BLaER1 (cell line): ENCODE results near the gene ADAMTS6.

Source experiments
- H3K27ac ChIP-seq: shearing (Covaris generic); formaldehyde crosslinking; 2 replicates; pipeline ENCODE4 v1.8.1; 2022
- H3K27me3 ChIP-seq: shearing (Covaris generic); formaldehyde crosslinking; 2 replicates; pipeline ENCODE4 v1.8.1; 2022
- H3K36me3 ChIP-seq: shearing (Covaris generic); formaldehyde crosslinking; 2 replicates; pipeline ENCODE4 v1.8.1; 2022
- H3K4me1 ChIP-seq: shearing (Covaris generic); formaldehyde crosslinking; 2 replicates; pipeline ENCODE4 v1.8.1; 2022
- H3K4me2 ChIP-seq: shearing (Covaris generic); formaldehyde crosslinking; 2 replicates; pipeline ENCODE4 v1.8.1; 2022
- H3K4me3 ChIP-seq: shearing (Covaris generic); formaldehyde crosslinking; 2 replicates; pipeline ENCODE4 v1.8.1; 2022
- H3K9ac ChIP-seq: shearing (Covaris generic); formaldehyde crosslinking; 2 replicates; pipeline ENCODE4 v1.8.1; 2022
- H3K9me3 ChIP-seq: shearing (Covaris generic); formaldehyde crosslinking; 2 replicates; pipeline ENCODE4 v1.8.1; 2022
- H4K20me1 ChIP-seq: shearing (Covaris generic); formaldehyde crosslinking; 2 replicates; pipeline ENCODE4 v1.8.1; 2022
- Cebpa-rat ChIP-seq: shearing (Covaris generic); IDR thresholded peaks from 2 replicates; pipeline ENCODE4 v1.8.1; 2022

Gene ADAMTS6

GRCh38 chr5:65299861-65300260 is 181.9 kb downstream of the ADAMTS6 start:
- H3K9ac ChIP-seq = no peak overlapping the region
- no peak for TF ChIP-seq Cebpa-rat

GRCh38 chr5:65296067-65296466 is 185.7 kb downstream of the ADAMTS6 start:
- Histone ChIP-seq H3K36me3 (no peaks in the 10 kb centered on the region), H3K9me3 (no peaks in the 10 kb centered on the region), H3K4me3 (no peak overlapping the region), H3K27me3 (no peaks in the 10 kb centered on the region), H3K9ac (no peak overlapping the region), H3K4me2 (no peak overlapping the region), H4K20me1 (no peaks in the 10 kb centered on the region), H3K4me1 (no peaks in the 10 kb centered on the region), H3K27ac (no peak overlapping the region)
- no peak for TF ChIP-seq Cebpa-rat

More at GRCh38 chr5:65299861-65300260, 181.9 kb downstream of the ADAMTS6 start:
- H3K27me3 ChIP-seq = no peaks in the 10 kb centered on the region
- H3K4me3 ChIP-seq = no peak overlapping the region
- no peaks in the 10 kb centered on the region for H3K4me1 ChIP-seq
- no peaks in the 10 kb centered on the region for H4K20me1 ChIP-seq
- H3K9me3 ChIP-seq = no peaks in the 10 kb centered on the region
- H3K36me3 ChIP-seq = no peaks in the 10 kb centered on the region
- H3K4me2 ChIP-seq = no peak overlapping the region
- no peak overlapping the region for H3K27ac ChIP-seq

DNA sequence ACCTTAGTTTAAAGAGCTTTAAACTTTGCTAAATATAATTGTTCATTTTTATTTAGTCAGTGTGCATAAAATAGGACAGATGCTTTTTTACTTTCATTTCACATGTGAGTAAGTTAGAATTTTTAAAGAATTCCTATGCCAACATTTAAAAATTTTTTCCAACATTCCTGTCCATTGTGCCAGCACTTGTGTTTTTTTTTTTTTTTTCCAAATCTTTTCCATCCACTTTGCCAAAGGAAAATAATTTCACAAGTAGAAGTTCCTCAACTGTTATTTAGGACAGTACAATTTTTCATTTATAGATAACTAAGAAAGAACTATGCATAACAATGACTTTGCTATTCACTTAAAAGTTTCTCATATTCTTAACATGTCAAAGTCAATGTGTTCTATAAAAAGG is 189.5 kb downstream of the ADAMTS6 start:
- Histone ChIP-seq H3K36me3 (no peaks in the 10 kb centered on the region), H3K9ac (no peak overlapping the region), H3K27ac (no peak overlapping the region), H3K4me2 (no peak overlapping the region), H3K4me1 (no peaks in the 10 kb centered on the region), H4K20me1 (no peaks in the 10 kb centered on the region), H3K27me3 (no peaks in the 10 kb centered on the region), H3K4me3 (no peak overlapping the region), H3K9me3 (no peaks in the 10 kb centered on the region)
- TF ChIP-seq Cebpa-rat = no peak

GRCh38 chr5:65290677-65291076 is 191.0 kb downstream of the ADAMTS6 start:
- Histone ChIP-seq H3K4me2 (no peak overlapping the region), H3K27ac (no peak overlapping the region), H3K36me3 (no peaks in the 10 kb centered on the region)

DNA sequence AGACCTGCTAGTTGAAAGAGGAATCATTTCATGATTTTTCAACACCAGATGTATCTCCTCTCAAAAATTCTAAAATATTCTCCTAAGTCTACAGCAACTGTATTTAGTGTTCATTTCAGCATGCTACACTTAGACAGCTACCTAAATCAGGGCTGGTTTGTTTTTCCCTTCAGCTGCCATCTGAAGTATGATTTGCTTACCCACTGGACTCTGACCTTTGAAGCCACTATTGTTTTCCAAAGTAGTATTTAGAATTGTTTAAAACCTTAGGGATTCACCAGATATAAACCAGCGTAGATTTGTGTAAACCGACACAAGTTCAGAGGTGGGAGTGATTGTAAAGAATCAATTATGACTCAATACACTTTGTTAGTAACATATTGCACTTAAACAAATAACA is 193.1 kb downstream of the ADAMTS6 start:
- Histone ChIP-seq H4K20me1 (no peaks in the 10 kb centered on the region), H3K27me3 (no peaks in the 10 kb centered on the region), H3K9me3 (no peaks in the 10 kb centered on the region), H3K9ac (no peak overlapping the region), H3K4me2 (no peak overlapping the region), H3K36me3 (no peaks in the 10 kb centered on the region), H3K27ac (no peak overlapping the region), H3K4me1 (no peaks in the 10 kb centered on the region), H3K4me3 (no peak overlapping the region)
- no peak for TF ChIP-seq Cebpa-rat

More at GRCh38 chr5:65290677-65291076, 191.0 kb downstream of the ADAMTS6 start:
- H3K27me3 ChIP-seq = no peaks in the 10 kb centered on the region
- no peaks in the 10 kb centered on the region for H3K4me1 ChIP-seq
- no peaks in the 10 kb centered on the region for H4K20me1 ChIP-seq
- TF ChIP-seq Cebpa-rat = no peak
- no peak overlapping the region for H3K4me3 ChIP-seq
- H3K9ac ChIP-seq = no peak overlapping the region
- no peaks in the 10 kb centered on the region for H3K9me3 ChIP-seq

- no peaks in the 10 kb centered on the region for H3K4me1 ChIP-seq
- H3K27me3 ChIP-seq = no peaks in the 10 kb centered on the region
- H3K4me3 ChIP-seq = no peak overlapping the region
- H3K9me3 ChIP-seq = no peaks in the 10 kb centered on the region
- H3K36me3 ChIP-seq = no peaks in the 10 kb centered on the region
- no peak for TF ChIP-seq Cebpa-rat
- H3K27ac ChIP-seq = no peak overlapping the region
- no peak overlapping the region for H3K4me2 ChIP-seq
- no peak overlapping the region for H3K9ac ChIP-seq
- H4K20me1 ChIP-seq = no peaks in the 10 kb centered on the region
Measured at GRCh38 chr5:65279603-65280002, 202.1 kb downstream of the ADAMTS6 start.

DNA sequence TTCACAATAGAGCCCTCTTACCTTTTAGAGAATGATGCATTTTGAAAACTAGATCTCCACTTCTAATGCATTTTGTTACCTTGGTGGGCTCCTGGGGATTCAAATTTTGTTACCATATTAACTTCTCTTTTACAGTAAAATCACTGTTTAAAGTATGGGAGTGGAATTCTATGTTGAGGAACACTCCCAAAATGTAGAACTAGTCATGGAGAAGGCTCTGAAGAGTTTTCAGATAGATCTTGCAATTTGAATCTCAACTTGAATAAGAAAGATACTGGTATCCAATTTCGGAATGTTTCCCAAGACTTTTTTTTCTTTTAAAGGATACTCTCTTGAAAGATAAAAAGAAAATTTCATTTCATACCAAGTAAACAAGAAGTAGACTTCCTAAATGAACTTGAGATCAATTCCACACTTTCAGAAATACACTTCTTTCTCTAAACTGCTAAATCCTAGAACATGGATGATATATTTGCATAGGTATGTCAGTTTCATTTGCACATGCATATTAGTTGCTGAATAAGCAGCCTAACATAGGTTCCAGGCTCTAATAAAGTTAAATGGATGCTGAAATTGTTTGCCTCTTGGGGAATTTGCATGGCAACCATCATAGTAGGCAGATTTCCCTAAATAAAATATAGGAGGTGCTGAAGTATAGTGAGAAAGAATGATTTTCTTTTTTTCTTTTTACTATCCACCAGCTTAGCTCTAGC is 205.4 kb downstream of the ADAMTS6 start:
- no peak overlapping the region for H3K27ac ChIP-seq
- TF ChIP-seq Cebpa-rat = no peak

GRCh38 chr5:65271906-65272305 is 209.8 kb downstream of the ADAMTS6 start:
- TF ChIP-seq Cebpa-rat = no peak
- H3K9me3 ChIP-seq = no peaks in the 10 kb centered on the region
- no peaks in the 10 kb centered on the region for H3K27me3 ChIP-seq
- no peaks in the 10 kb centered on the region for H4K20me1 ChIP-seq
- H3K4me3 ChIP-seq = no peak overlapping the region
- no peak overlapping the region for H3K27ac ChIP-seq
- H3K4me1 ChIP-seq = no peaks in the 10 kb centered on the region
- no peaks in the 10 kb centered on the region for H3K36me3 ChIP-seq
- no peak overlapping the region for H3K4me2 ChIP-seq
- no peak overlapping the region for H3K9ac ChIP-seq

More for the DNA sequence above, 205.4 kb downstream of the ADAMTS6 start:
- Histone ChIP-seq H3K4me1 (no peaks in the 10 kb centered on the region), H3K4me3 (no peak overlapping the region), H3K4me2 (no peak overlapping the region), H3K9ac (no peak overlapping the region), H3K9me3 (no peaks in the 10 kb centered on the region), H3K27me3 (no peaks in the 10 kb centered on the region), H4K20me1 (no peaks in the 10 kb centered on the region), H3K36me3 (no peaks in the 10 kb centered on the region)

DNA sequence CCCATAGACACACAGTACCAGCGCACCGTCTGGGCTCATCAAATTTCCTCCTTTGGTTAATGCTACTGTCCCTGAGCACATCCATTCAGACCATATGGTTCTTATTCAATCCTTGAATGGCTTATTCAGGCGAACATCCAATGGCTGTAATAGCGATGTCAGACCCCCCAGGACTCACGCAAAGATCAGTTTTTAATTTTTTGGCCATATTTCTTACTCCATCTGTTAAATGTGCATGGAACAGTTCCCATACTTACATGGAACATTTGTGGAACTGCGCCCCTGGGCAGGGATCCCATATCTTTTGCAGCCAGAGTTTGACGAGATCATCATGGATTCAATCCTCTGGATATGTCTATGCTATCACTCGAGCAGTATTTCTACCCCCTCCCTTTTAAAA is 213.2 kb downstream of the ADAMTS6 start:
- no peak for TF ChIP-seq Cebpa-rat
- H3K4me3 ChIP-seq = no peak overlapping the region
- H3K36me3 ChIP-seq = no peaks in the 10 kb centered on the region
- H3K9ac ChIP-seq = no peak overlapping the region
- no peak overlapping the region for H3K4me2 ChIP-seq
- H3K9me3 ChIP-seq = no peaks in the 10 kb centered on the region
- H3K27ac ChIP-seq = no peak overlapping the region
- no peaks in the 10 kb centered on the region for H3K27me3 ChIP-seq
- no peaks in the 10 kb centered on the region for H3K4me1 ChIP-seq
- no peaks in the 10 kb centered on the region for H4K20me1 ChIP-seq

GRCh38 chr5:65264420-65264819 is 217.3 kb downstream of the ADAMTS6 start:
- H3K4me2 ChIP-seq = no peak overlapping the region
- no peaks in the 10 kb centered on the region for H3K36me3 ChIP-seq
- H3K27ac ChIP-seq = no peak overlapping the region
- peaks cover 12% of the 10 kb centered on the region for H3K4me1 ChIP-seq
- no peaks in the 10 kb centered on the region for H3K9me3 ChIP-seq
- TF ChIP-seq Cebpa-rat = no peak
- H4K20me1 ChIP-seq = no peaks in the 10 kb centered on the region
- H3K27me3 ChIP-seq = no peaks in the 10 kb centered on the region
- no peak overlapping the region for H3K4me3 ChIP-seq
- H3K9ac ChIP-seq = no peak overlapping the region

- no peaks in the 10 kb centered on the region for H3K27me3 ChIP-seq
- TF ChIP-seq Cebpa-rat = no peak
- H4K20me1 ChIP-seq = no peaks in the 10 kb centered on the region
- H3K4me3 ChIP-seq = no peak overlapping the region
- no peak overlapping the region for H3K27ac ChIP-seq
- no peaks in the 10 kb centered on the region for H3K9me3 ChIP-seq
- no peaks in the 10 kb centered on the region for H3K36me3 ChIP-seq
- H3K4me1 ChIP-seq = peaks cover 12% of the 10 kb centered on the region
- H3K4me2 ChIP-seq = no peak overlapping the region
- H3K9ac ChIP-seq = no peak overlapping the region
Measured at GRCh38 chr5:65263321-65263720, 218.4 kb downstream of the ADAMTS6 start.
